ENCODE measurements around the gene ARID3B. TPM values are rescaled to one million over a fixed set of nuclear protein-coding genes. Genes with fewer than 3 reads are reported as not detected.

ARID3B gene
- total RNA-seq, 1 donor from 2014 or later: 2.5 TPM

DNA sequence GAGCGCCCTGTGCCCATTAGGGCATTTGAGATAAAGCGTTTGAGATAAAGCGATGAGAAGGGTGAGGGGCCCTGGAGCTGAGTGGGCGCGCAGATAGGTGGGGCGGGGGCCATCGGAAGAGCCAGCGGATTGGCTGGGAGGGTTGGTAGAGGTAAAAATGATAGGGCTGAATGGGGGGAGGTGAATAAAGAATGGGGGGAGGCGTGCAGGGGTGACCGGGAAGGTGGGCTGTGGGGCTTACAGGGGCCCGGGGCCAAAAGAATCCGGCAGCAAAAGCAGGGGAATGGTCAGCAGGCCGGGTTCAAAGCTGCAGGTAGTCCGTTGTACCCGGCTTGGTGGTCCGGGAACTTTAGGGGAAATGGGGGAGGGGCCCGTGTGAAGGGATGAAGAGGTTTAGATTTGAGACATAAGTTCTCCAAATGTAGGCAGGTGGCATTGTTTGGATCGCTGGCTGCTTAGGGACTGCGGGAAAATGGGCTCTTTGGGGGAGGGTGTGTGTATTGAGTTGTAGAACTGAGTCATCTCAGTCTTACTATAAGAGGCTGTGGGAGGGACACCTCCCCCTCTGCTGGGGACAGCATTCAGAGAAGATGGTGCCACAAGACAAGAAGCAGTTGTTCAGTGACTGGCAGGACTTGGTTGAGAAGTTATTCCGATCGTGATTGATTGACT lies 610 bp downstream of the ARID3B start:
- Mint-ChIP-seq H3K27ac (ENCODE audit: unreplicated experiment) (peak overlapping the region; percentile 62), H3K4me3 (ENCODE audit: unreplicated experiment) (peak overlapping the region; percentile 76), H3K36me3 (ENCODE audit: low read depth) (peaks cover 1% of the 10 kb centered on the region), H3K27me3 (ENCODE audit: low read depth) (peaks cover 14% of the 10 kb centered on the region), H3K4me1 (ENCODE audit: low read depth) (peaks cover 41% of the 10 kb centered on the region), H3K9me3 (ENCODE audit: low read depth) (no peaks in the 10 kb centered on the region)
- TF ChIP-seq CTCF (IDR thresholded peaks at IDR 0.05): no peak
- no peak for DNase-seq (ENCODE audit: low spot score)

DNA sequence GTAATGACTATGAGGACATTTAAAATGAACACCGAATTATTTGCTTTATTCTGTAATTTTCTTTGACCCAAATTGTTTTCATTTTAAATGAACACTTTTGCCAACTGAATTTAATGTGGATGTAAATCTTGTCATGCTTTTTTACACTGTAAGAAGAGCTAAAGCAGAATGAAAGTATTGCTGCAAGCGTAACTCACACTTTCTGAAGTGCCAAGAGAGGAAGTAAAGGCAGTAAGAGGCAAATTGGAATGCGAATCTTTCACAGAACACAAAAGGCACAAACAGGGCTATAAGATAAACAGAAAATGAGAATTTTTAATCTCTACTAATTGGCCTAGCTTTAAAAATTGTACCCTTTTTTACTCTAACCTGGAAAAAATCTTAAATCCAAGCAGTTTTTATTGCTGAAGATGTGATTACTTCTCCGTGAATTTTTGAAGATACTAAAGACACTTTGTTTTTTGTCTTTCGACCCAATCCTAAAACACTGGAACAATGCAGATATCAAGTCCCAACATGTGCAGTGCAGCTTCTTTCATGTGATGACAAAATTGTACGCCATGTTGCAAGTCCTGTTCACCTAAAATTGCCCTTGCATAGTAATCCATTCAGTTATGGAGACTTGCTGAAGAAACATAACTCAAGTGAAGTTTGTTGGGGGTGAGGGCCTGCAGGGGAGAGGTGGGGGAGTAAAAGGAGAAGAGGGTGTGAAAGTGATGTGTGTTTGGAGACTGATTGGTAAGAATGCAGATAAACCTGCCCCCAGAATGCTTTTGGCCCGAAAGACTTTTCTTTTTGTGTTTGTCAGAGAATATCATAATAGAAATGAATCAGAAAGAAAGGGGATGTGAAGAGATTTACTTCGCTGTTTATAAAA lies 1.4 kb downstream of the ARID3B start:
- H3K36me3 Mint-ChIP-seq (ENCODE audit: low read depth): peaks cover 1% of the 10 kb centered on the region
- H3K4me3 Mint-ChIP-seq (ENCODE audit: unreplicated experiment): peak overlapping the region; percentile 76
- no peak for TF ChIP-seq CTCF (IDR thresholded peaks at IDR 0.05)
- DNase-seq (ENCODE audit: low spot score): no peak
- no peaks in the 10 kb centered on the region for H3K9me3 Mint-ChIP-seq (ENCODE audit: low read depth)
- peaks cover 41% of the 10 kb centered on the region for H3K4me1 Mint-ChIP-seq (ENCODE audit: low read depth)
- peaks cover 14% of the 10 kb centered on the region for H3K27me3 Mint-ChIP-seq (ENCODE audit: low read depth)
- no peak overlapping the region for H3K27ac Mint-ChIP-seq (ENCODE audit: unreplicated experiment)

GRCh38 chr15:74543043-74543422 lies 2.0 kb downstream of the ARID3B start:
- Mint-ChIP-seq H3K4me3 (ENCODE audit: unreplicated experiment) (no peak overlapping the region), H3K4me1 (ENCODE audit: low read depth) (peaks cover 44% of the 10 kb centered on the region), H3K27ac (ENCODE audit: unreplicated experiment) (no peak overlapping the region)

DNA sequence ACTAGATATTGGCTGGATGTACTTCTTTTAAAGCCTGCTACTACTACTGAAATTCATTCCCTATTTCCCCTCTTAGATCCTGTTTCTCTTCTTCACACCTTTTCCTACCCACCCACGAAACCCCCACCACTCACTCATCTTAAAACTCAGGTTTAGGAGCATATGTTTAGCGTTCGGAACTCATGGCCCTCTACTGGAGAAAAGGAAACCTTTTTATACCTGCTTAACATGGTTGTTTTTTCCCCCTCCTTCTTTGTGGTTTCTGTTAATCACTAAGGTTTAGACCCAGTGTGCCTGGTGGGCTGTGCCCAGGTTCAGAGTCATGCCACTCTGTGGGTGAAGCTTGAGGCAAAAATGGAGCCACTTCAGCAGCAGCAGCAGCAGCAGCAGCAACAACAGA lies 2.6 kb downstream of the ARID3B start:
- peaks cover 20% of the 10 kb centered on the region for H3K27me3 Mint-ChIP-seq (ENCODE audit: low read depth)
- DNase-seq (ENCODE audit: low spot score): no peak
- H3K4me3 Mint-ChIP-seq (ENCODE audit: unreplicated experiment): no peak overlapping the region
- TF ChIP-seq CTCF (IDR thresholded peaks at IDR 0.05): peak; percentile 39
- H3K9me3 Mint-ChIP-seq (ENCODE audit: low read depth): no peaks in the 10 kb centered on the region
- no peak overlapping the region for H3K27ac Mint-ChIP-seq (ENCODE audit: unreplicated experiment)
- H3K4me1 Mint-ChIP-seq (ENCODE audit: low read depth): peaks cover 46% of the 10 kb centered on the region
- peaks cover 2% of the 10 kb centered on the region for H3K36me3 Mint-ChIP-seq (ENCODE audit: low read depth)

More at GRCh38 chr15:74543043-74543422, 2.0 kb downstream of the ARID3B start:
- H3K9me3 Mint-ChIP-seq (ENCODE audit: low read depth): no peaks in the 10 kb centered on the region
- peaks cover 16% of the 10 kb centered on the region for H3K27me3 Mint-ChIP-seq (ENCODE audit: low read depth)
- DNase-seq (ENCODE audit: low spot score): no peak
- no peak for TF ChIP-seq CTCF (IDR thresholded peaks at IDR 0.05)
- H3K36me3 Mint-ChIP-seq (ENCODE audit: low read depth): peaks cover 1% of the 10 kb centered on the region

GRCh38 chr15:74545086-74545485 lies 4.1 kb downstream of the ARID3B start:
- TF ChIP-seq CTCF (IDR thresholded peaks at IDR 0.05): no peak
- no peak overlapping the region for H3K27ac Mint-ChIP-seq (ENCODE audit: unreplicated experiment)
- H3K36me3 Mint-ChIP-seq (ENCODE audit: low read depth): peaks cover 6% of the 10 kb centered on the region
- no peak for DNase-seq (ENCODE audit: low spot score)
- H3K9me3 Mint-ChIP-seq (ENCODE audit: low read depth): no peaks in the 10 kb centered on the region
- peaks cover 24% of the 10 kb centered on the region for H3K27me3 Mint-ChIP-seq (ENCODE audit: low read depth)
- peaks cover 39% of the 10 kb centered on the region for H3K4me1 Mint-ChIP-seq (ENCODE audit: low read depth)
- no peak overlapping the region for H3K4me3 Mint-ChIP-seq (ENCODE audit: unreplicated experiment)

Data from chondrocyte (in vitro differentiated cells).